GM10248 (cell line): Measurements from ENCODE around the gene C10orf105.

Source experiments
- CTCF ChIA-PET: fragments of 300-600 bp; sonication (Branson Sonifier 250); formaldehyde crosslinking; extraction: SDS; loops from one replicate; lab custom pipeline; 2021; ENCODE audit warnings: antibody characterized with exemption; lab: Yijun Ruan, JAX
- POLR2A ChIA-PET: fragments of 350-650 bp; sonication (Branson Sonifier 250); formaldehyde crosslinking; extraction: SDS; loops from one replicate; lab custom pipeline; 2020; ENCODE audit warnings: antibody characterized with exemption; lab: Yijun Ruan, JAX
- DNase-seq: peaks from one replicate; pipeline ENCODE4 v3.0.0; 2012; ENCODE audit errors: extremely low spot score
- CTCF ChIP-seq: IDR thresholded peaks from 2 replicates; pipeline ENCODE4 v1.5.1; 2012; ENCODE audit warnings: mild to moderate bottlenecking, low read depth; ENCODE audit errors: extremely low read depth, missing control alignments, control extremely low read depth

C10orf105 gene

GRCh38 chr10:71731791-71732190 is 12.2 kb upstream of the C10orf105 start:
- DNase-seq = no peak
- ChIA-PET CTCF (interaction anchor here (1.0 to 4.9 kb wide), 8 partner anchors 10 to 165 kb away, joined by 3 to 29 read pairs (median 6); partner anchors contain the start of gene VSIR), POLR2A (no interaction called here)
- TF ChIP-seq CTCF = no peak

- no peak for DNase-seq
- ChIA-PET CTCF (interaction anchor here (1.1 to 6.1 kb wide), 7 partner anchors 13 to 47 kb away, joined by 3 to 37 read pairs (median 11); partner anchors contain the start of gene VSIR), POLR2A (no interaction called here)
- TF ChIP-seq CTCF = no peak
Measured at GRCh38 chr10:71729161-71729636, 9.6 kb upstream of the C10orf105 start.

GRCh38 chr10:71727738-71728737 is 8.5 kb upstream of the C10orf105 start:
- ChIA-PET CTCF (interaction anchor here (0.8 to 6.1 kb wide), 13 partner anchors 10 to 48 kb away, joined by 3 to 37 read pairs (median 4); partner anchors contain the start of gene VSIR), POLR2A (interaction anchor here (0.6 kb wide), 1 partner anchor 21 kb away, joined by 5 read pairs; no protein-coding TSS in a partner anchor)
- TF ChIP-seq CTCF = no peak
- peak; percentile 77 for DNase-seq

GRCh38 chr10:71727105-71727737 is 7.6 kb upstream of the C10orf105 start:
- peak; percentile 71 for DNase-seq
- POLR2A ChIA-PET = no interaction called here
- CTCF ChIA-PET = interaction anchor here (0.8 to 6.1 kb wide), 9 partner anchors 11 to 46 kb away, joined by 3 to 37 read pairs (median 4); partner anchors contain the start of gene VSIR
- TF ChIP-seq CTCF = no peak

- CTCF ChIA-PET = interaction anchor here (0.8 to 6.1 kb wide), 11 partner anchors 10 to 47 kb away, joined by 3 to 37 read pairs (median 4); partner anchors contain the start of gene VSIR
- DNase-seq = no peak
- POLR2A ChIA-PET = no interaction called here
Measured at GRCh38 chr10:71726580-71727104, 7.1 kb upstream of the C10orf105 start.

More at GRCh38 chr10:71726580-71727104, 7.1 kb upstream of the C10orf105 start:
- no peak for TF ChIP-seq CTCF
